ENCODE results near the gene NR5A1. TPM values are rescaled to one million over a fixed set of nuclear protein-coding genes. Genes with fewer than 3 reads are reported as not detected.

NR5A1 gene
- total RNA-seq = not detected

GRCh38 chr9:124506931-124507879 lies at the start of gene NR5A1:
Gene NR5A1 (minus strand): TSS chr9:124507399. CDS start chr9:124503395, 4,004 bp downstream.
- no peak for TF ChIP-seq CTCF (IDR thresholded peaks at IDR 0.05; ENCODE audit: low read depth)

GRCh38 chr9:124555043-124555442 lies 47.8 kb upstream of the NR5A1 start:
- TF ChIP-seq CTCF (IDR thresholded peaks at IDR 0.05; ENCODE audit: low read depth) = no peak

- TF ChIP-seq CTCF (IDR thresholded peaks at IDR 0.05; ENCODE audit: low read depth) = no peak
Measured at GRCh38 chr9:124553738-124554137, 46.5 kb upstream of the NR5A1 start.

- TF ChIP-seq CTCF (IDR thresholded peaks at IDR 0.05; ENCODE audit: low read depth) = no peak
Measured at GRCh38 chr9:124552273-124552605, 45.0 kb upstream of the NR5A1 start.

GRCh38 chr9:124551472-124552272 lies 44.5 kb upstream of the NR5A1 start:
- TF ChIP-seq CTCF (IDR thresholded peaks at IDR 0.05; ENCODE audit: low read depth) = no peak

GRCh38 chr9:124550072-124550471 lies 42.9 kb upstream of the NR5A1 start:
- no peak for TF ChIP-seq CTCF (IDR thresholded peaks at IDR 0.05; ENCODE audit: low read depth)

GRCh38 chr9:124549016-124549415 lies 41.8 kb upstream of the NR5A1 start:
- TF ChIP-seq CTCF (IDR thresholded peaks at IDR 0.05; ENCODE audit: low read depth) = no peak
